ENCODE data around the gene GNA15.
"Not testable (repeated sequence)": the region's sequence is repeated elsewhere in the genome, so short reads cannot be mapped to it uniquely, and the experiment has no call there.

DNA sequence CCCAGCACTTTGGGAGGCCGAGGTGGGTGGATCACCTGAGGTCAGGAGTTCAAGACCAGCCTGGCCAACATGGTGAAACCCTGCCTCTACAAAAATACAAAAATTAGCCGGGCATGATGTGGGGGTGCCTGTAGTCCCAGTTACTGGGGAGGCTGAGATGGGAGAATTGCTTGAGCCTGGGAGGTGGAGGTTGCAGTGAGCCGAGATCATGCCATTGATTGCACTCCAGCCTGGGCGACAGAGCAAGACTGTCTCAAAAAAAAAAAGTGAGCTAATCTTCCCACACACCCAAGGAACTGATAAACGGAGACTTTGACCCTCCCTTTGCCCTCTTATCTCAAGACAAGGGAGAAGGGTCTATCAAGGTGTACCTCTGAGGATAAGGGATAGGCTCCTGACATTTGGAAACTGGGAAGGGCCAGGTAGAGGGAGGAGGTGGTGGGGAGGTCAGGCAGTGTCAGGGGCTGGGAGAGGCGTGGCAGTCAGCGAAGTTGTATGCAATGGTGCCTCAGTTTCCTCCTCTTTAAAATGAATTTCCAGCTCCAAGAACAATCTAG, 46.5 kb upstream of the GNA15 start:
- not testable (repeated sequence) for TF ChIP-seq POLR2A (IDR thresholded peaks at IDR 0.05; ENCODE audit: low read length); GATA1 (IDR thresholded peaks at IDR 0.05; ENCODE audit: low read depth, low read length)

All from erythroblast (primary cell).